Measurements from ENCODE around the gene TOP2B. TPM values are rescaled to one million over a fixed set of nuclear protein-coding genes. Genes with fewer than 3 reads are reported as not detected.

The TOP2B gene
- polyA plus RNA-seq, 1 experiment: 13.6 TPM

- H3K36me3 ChIP-seq (ENCODE audit: control insufficient read depth, insufficient read depth, low read length): peaks cover 4% of the 10 kb centered on the region; the same call in 1 of the 2 replicates
Measured at GRCh38 chr3:25597535-25598101, 67.1 kb downstream of the TOP2B start.

GRCh38 chr3:25594007-25594502 lies 70.7 kb downstream of the TOP2B start:
- POLR2A ChIA-PET: interaction anchor here (0.5 kb wide), 1 partner anchor 559 kb away, joined by 3 read pairs; no protein-coding TSS in a partner anchor

More at GRCh38 chr3:25597535-25598101, 67.1 kb downstream of the TOP2B start:
- ChIA-PET CTCF (interaction anchor here (0.6 to 0.7 kb wide), 2 partner anchors 319 to 495 kb away, joined by 3 to 6 read pairs; no protein-coding TSS in a partner anchor), POLR2A (no interaction called here)
- H3K27me3 ChIP-seq (ENCODE audit: control insufficient read depth, insufficient read depth, low read length): no peaks in the 10 kb centered on the region
- no peak for TF ChIP-seq CTCF (IDR thresholded peaks at IDR 0.05; ENCODE audit: insufficient read depth, low read depth, low read length)
- no peak overlapping the region for H3K4me3 ChIP-seq (ENCODE audit: low read depth, low read length)
- no peak for DNase-seq (ENCODE audit: low read depth)

GRCh38 chr3:25593001-25593400 lies 71.7 kb downstream of the TOP2B start:
- TF ChIP-seq CTCF (IDR thresholded peaks at IDR 0.05; ENCODE audit: insufficient read depth, low read depth, low read length): no peak
- Histone ChIP-seq H3K4me3 (ENCODE audit: low read depth, low read length) (no peak overlapping the region), H3K36me3 (ENCODE audit: control insufficient read depth, insufficient read depth, low read length) (no peaks in the 10 kb centered on the region), H3K27me3 (ENCODE audit: control insufficient read depth, insufficient read depth, low read length) (no peaks in the 10 kb centered on the region)
- ChIA-PET POLR2A (interaction anchor here (0.6 kb wide), 1 partner anchor 165 kb away, joined by 3 read pairs; the partner anchor contains the start of gene RARB), CTCF (interaction anchor here (0.6 to 4.2 kb wide), 28 partner anchors 9 to 819 kb away, joined by 3 to 23 read pairs (median 4); no protein-coding TSS in a partner anchor)
- DNase-seq (ENCODE audit: low read depth): no peak

More at GRCh38 chr3:25594007-25594502, 70.7 kb downstream of the TOP2B start:
- no peak overlapping the region for H3K4me3 ChIP-seq (ENCODE audit: low read depth, low read length)
- no peak for DNase-seq (ENCODE audit: low read depth)
- H3K36me3 ChIP-seq (ENCODE audit: control insufficient read depth, insufficient read depth, low read length): 0 out of 2 replicates have a peak, but pooled peaks cover 2% of the 10 kb centered on the region
- peak; percentile 72 for TF ChIP-seq CTCF (IDR thresholded peaks at IDR 0.05; ENCODE audit: insufficient read depth, low read depth, low read length)
- no peaks in the 10 kb centered on the region for H3K27me3 ChIP-seq (ENCODE audit: control insufficient read depth, insufficient read depth, low read length)
- CTCF ChIA-PET: interaction anchor here (0.6 to 4.2 kb wide), 33 partner anchors 8 to 1329 kb away, joined by 3 to 23 read pairs (median 4); no protein-coding TSS in a partner anchor

GRCh38 chr3:25592510-25592968 lies 72.2 kb downstream of the TOP2B start:
- Histone ChIP-seq H3K36me3 (ENCODE audit: control insufficient read depth, insufficient read depth, low read length) (no peaks in the 10 kb centered on the region), H3K27me3 (ENCODE audit: control insufficient read depth, insufficient read depth, low read length) (no peaks in the 10 kb centered on the region), H3K4me3 (ENCODE audit: low read depth, low read length) (no peak overlapping the region)
- ChIA-PET POLR2A (interaction anchor here (0.6 kb wide), 1 partner anchor 164 kb away, joined by 3 read pairs; the partner anchor contains the start of gene RARB), CTCF (interaction anchor here (0.6 to 4.2 kb wide), 24 partner anchors 12 to 668 kb away, joined by 3 to 23 read pairs (median 4); no protein-coding TSS in a partner anchor)
- DNase-seq (ENCODE audit: low read depth): no peak
- peak; percentile 55 for TF ChIP-seq CTCF (IDR thresholded peaks at IDR 0.05; ENCODE audit: insufficient read depth, low read depth, low read length)

GRCh38 chr3:25589783-25590258 lies 74.9 kb downstream of the TOP2B start:
- H3K27me3 ChIP-seq (ENCODE audit: control insufficient read depth, insufficient read depth, low read length): no peaks in the 10 kb centered on the region
- H3K36me3 ChIP-seq (ENCODE audit: control insufficient read depth, insufficient read depth, low read length): no peaks in the 10 kb centered on the region
- CTCF ChIA-PET: interaction anchor here (1.0 to 2.3 kb wide), 2 partner anchors 16 to 553 kb away, joined by 4 to 6 read pairs; no protein-coding TSS in a partner anchor
- POLR2A ChIA-PET: no interaction called here
- no peak overlapping the region for H3K4me3 ChIP-seq (ENCODE audit: low read depth, low read length)
- DNase-seq (ENCODE audit: low read depth): no peak
- no peak for TF ChIP-seq CTCF (IDR thresholded peaks at IDR 0.05; ENCODE audit: insufficient read depth, low read depth, low read length)
